ENCODE data around the gene NLK.
"Not testable (repeated sequence)": the region's sequence is repeated elsewhere in the genome, so short reads cannot be mapped to it uniquely, and the experiment has no call there.

The NLK gene

GRCh38 chr17:28199728-28200127 is 157.3 kb downstream of the NLK start:
- Histone ChIP-seq H3K9me3 (ENCODE audit: severe bottlenecking) (no peaks in the 10 kb centered on the region), H3K27ac (no peak overlapping the region), H3K36me3 (peaks cover 18% of the 10 kb centered on the region), H3K4me3 (ENCODE audit: low read depth, low read length) (no peak overlapping the region), H3K27me3 (ENCODE audit: insufficient read depth, low read depth, severe bottlenecking) (no peaks in the 10 kb centered on the region)
- DNase-seq: no peak
- TF ChIP-seq, protein P1, sequence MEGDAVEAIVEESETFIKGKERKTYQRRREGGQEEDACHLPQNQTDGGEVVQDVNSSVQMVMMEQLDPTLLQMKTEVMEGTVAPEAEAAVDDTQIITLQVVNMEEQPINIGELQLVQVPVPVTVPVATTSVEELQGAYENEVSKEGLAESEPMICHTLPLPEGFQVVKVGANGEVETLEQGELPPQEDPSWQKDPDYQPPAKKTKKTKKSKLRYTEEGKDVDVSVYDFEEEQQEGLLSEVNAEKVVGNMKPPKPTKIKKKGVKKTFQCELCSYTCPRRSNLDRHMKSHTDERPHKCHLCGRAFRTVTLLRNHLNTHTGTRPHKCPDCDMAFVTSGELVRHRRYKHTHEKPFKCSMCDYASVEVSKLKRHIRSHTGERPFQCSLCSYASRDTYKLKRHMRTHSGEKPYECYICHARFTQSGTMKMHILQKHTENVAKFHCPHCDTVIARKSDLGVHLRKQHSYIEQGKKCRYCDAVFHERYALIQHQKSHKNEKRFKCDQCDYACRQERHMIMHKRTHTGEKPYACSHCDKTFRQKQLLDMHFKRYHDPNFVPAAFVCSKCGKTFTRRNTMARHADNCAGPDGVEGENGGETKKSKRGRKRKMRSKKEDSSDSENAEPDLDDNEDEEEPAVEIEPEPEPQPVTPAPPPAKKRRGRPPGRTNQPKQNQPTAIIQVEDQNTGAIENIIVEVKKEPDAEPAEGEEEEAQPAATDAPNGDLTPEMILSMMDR (IDR thresholded peaks at IDR 0.05; ENCODE audit: low read depth, low read length): no peak

GRCh38 chr17:28201315-28201714 is 158.8 kb downstream of the NLK start:
- no peak for DNase-seq
- H3K36me3 ChIP-seq: peaks cover 14% of the 10 kb centered on the region; the same call in 1 of the 2 replicates
- H3K9me3 ChIP-seq (ENCODE audit: severe bottlenecking): no peaks in the 10 kb centered on the region
- H3K4me3 ChIP-seq (ENCODE audit: low read depth, low read length): no peak overlapping the region
- TF ChIP-seq, protein P1 (IDR thresholded peaks at IDR 0.05; ENCODE audit: low read depth, low read length): no peak
- no peak overlapping the region for H3K27ac ChIP-seq
- H3K27me3 ChIP-seq (ENCODE audit: insufficient read depth, low read depth, severe bottlenecking): no peaks in the 10 kb centered on the region

GRCh38 chr17:28204244-28204643 is 161.8 kb downstream of the NLK start:
- Histone ChIP-seq H3K4me3 (ENCODE audit: low read depth, low read length) (no peak overlapping the region), H3K27me3 (ENCODE audit: insufficient read depth, low read depth, severe bottlenecking) (no peaks in the 10 kb centered on the region), H3K27ac (no peak overlapping the region), H3K9me3 (ENCODE audit: severe bottlenecking) (no peaks in the 10 kb centered on the region), H3K36me3 (no peaks in the 10 kb centered on the region)
- DNase-seq: no peak
- TF ChIP-seq, protein P1 (IDR thresholded peaks at IDR 0.05; ENCODE audit: low read depth, low read length): no peak

DNA sequence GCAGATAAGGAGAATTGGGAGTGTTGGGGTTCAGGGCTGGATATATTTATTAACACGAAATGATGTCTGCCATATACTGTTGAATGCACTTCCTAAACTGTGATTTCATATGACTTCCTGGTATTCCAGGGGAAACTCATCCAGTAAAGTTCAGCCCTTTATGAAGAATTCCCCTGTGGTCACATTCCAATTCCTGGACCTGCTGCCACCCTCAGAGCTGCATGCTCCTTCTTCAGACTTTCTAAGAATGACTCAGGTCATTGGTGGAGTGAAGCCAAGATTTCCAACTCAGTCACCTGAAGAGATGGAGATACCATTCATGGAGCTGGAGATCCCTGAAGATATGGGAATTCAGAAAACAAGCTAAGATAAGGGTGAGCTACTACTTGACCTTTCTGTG is 162.3 kb downstream of the NLK start:
- DNase-seq: no peak

DNA sequence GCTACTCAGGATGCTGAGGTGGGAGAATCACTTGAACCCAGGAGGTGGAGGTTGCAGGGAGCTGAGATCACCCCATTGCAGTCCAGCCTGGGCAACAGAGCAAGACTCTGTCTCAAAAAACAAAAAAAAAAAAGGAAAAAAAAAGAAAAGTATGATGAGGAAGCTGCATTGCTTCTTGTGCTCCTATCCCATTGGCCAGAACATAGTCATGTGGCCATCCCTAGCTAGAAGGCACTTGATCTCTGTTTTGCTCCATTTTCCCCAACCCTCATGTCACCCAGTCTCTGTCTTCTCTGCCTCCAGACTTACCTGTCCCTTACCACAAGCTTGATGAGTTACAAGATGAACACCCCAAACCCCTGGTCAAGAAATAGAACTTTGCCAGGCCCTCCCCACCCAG is 163.8 kb downstream of the NLK start:
- Histone ChIP-seq H3K27ac (no peak overlapping the region), H3K27me3 (ENCODE audit: insufficient read depth, low read depth, severe bottlenecking) (no peaks in the 10 kb centered on the region), H3K4me3 (ENCODE audit: low read depth, low read length) (no peak overlapping the region), H3K9me3 (ENCODE audit: severe bottlenecking) (peaks cover 5% of the 10 kb centered on the region), H3K36me3 (no peaks in the 10 kb centered on the region)
- TF ChIP-seq, protein P1 (IDR thresholded peaks at IDR 0.05; ENCODE audit: low read depth, low read length): no peak
- no peak for DNase-seq

More for the DNA sequence above, 162.3 kb downstream of the NLK start:
- H3K9me3 ChIP-seq (ENCODE audit: severe bottlenecking): no peaks in the 10 kb centered on the region
- TF ChIP-seq, protein P1 (IDR thresholded peaks at IDR 0.05; ENCODE audit: low read depth, low read length): no peak
- H3K36me3 ChIP-seq: no peaks in the 10 kb centered on the region
- no peak overlapping the region for H3K4me3 ChIP-seq (ENCODE audit: low read depth, low read length)
- H3K27me3 ChIP-seq (ENCODE audit: insufficient read depth, low read depth, severe bottlenecking): no peaks in the 10 kb centered on the region
- no peak overlapping the region for H3K27ac ChIP-seq

- Histone ChIP-seq H3K27me3 (ENCODE audit: insufficient read depth, low read depth, severe bottlenecking) (no peaks in the 10 kb centered on the region), H3K27ac (no peak overlapping the region), H3K4me3 (ENCODE audit: low read depth, low read length) (no peak overlapping the region), H3K36me3 (no peaks in the 10 kb centered on the region), H3K9me3 (ENCODE audit: severe bottlenecking) (peaks cover 13% of the 10 kb centered on the region)
- TF ChIP-seq, protein P1 (IDR thresholded peaks at IDR 0.05; ENCODE audit: low read depth, low read length): no peak
- DNase-seq: no peak
Observed at GRCh38 chr17:28211811-28212210, 169.3 kb downstream of the NLK start.

DNA sequence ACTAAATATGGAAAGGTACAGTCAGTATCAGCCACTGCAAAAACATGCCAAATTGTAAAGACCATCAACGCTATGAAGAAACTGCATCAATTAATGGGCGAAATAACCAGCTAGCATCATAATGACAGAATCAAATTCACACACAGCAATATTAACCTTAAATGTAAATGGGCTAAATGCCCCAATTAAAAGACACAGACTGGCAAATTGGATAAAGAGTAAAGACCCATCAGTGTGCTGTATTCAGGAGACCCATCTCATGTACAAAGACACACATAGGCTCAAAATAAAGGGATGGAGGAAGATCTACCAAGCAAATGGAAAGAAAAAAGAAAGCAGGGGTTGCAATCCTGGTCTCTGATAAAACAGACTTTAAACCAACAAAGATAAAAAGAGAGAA is 171.1 kb downstream of the NLK start:
- DNase-seq; H3K36me3 ChIP-seq; H3K4me3 ChIP-seq (ENCODE audit: low read depth, low read length); H3K27me3 ChIP-seq (ENCODE audit: insufficient read depth, low read depth, severe bottlenecking); H3K27ac ChIP-seq: not testable (repeated sequence)
- H3K9me3 ChIP-seq (ENCODE audit: severe bottlenecking): peaks cover 13% of the 10 kb centered on the region

Data from WERI-Rb-1 (cell line).